Peyer's patch (tissue), 4 donors: ENCODE measurements around the gene CIPC.

ENCODE experiments used
- CTCF ChIP-seq, 6 experiments: fragments of 450-650 bp in 4 of 6; fragments of 200-600 bp in 2 of 6; sonication (generic) in 1 of 6; IDR thresholded peaks; one replicate each; pipeline ENCODE4 v1.5.1; 2017 to 2019; ENCODE audit warnings: antibody characterized with exemption in 6 of 6, mild to moderate bottlenecking in 3 of 6, moderate library complexity in 1 of 6
- POLR2A ChIP-seq, 2 donors: fragments of 450-650 bp; IDR thresholded peaks; one replicate each; pipeline ENCODE4 v1.5.1; 2017; ENCODE audit warnings: antibody characterized with exemption in 2 of 2, mild to moderate bottlenecking in 2 of 2, moderate library complexity in 2 of 2

- TF ChIP-seq POLR2A (IDR thresholded peaks at IDR 0.05) (no peak), CTCF (IDR thresholded peaks at IDR 0.05) (no peak)
Observed at GRCh38 chr14:77133720-77134338, 35.8 kb downstream of the CIPC start.
